Activated naive CD8-positive, alpha-beta T cell treated with anti-CD3 and anti-CD28 coated beads, Interleukin-2, amount 10 ng/mL, durations not matched to agents 7 days and 5 days (primary cell): ENCODE measurements around the gene NPLOC4. TPM values are rescaled to one million over a fixed set of nuclear protein-coding genes. Genes with fewer than 3 reads are reported as not detected.

Experiments
- ATAC-seq: fragments of 150-1000 bp; cut with Tn5 transposase; one replicate; pipeline ENCODE4 v1.10.0; 2021; ENCODE audit warnings: low read depth, moderate library complexity
- POLR2A ChIA-PET: fragments of 350-600 bp; sonication (Branson Sonifier 250); formaldehyde crosslinking; loops from one replicate; lab custom pipeline; 2021; ENCODE audit warnings: antibody characterized with exemption; lab: Charles Lee
- DNase-seq: peaks from one replicate; pipeline ENCODE4 v3.0.0; 2021
- H3K27ac Mint-ChIP-seq: one replicate; pipeline ENCODE4 v1.8.0; 2022; ENCODE audit warnings: mild to moderate bottlenecking, mixed read lengths
- H3K27me3 Mint-ChIP-seq: one replicate; pipeline ENCODE4 v1.8.0; 2022; ENCODE audit warnings: mild to moderate bottlenecking, moderate library complexity, mixed read lengths
- H3K36me3 Mint-ChIP-seq: one replicate; pipeline ENCODE4 v1.8.0; 2021; ENCODE audit warnings: mild to moderate bottlenecking, mixed read lengths
- H3K4me1 Mint-ChIP-seq: one replicate; pipeline ENCODE4 v1.8.0; 2021; ENCODE audit warnings: mixed read lengths
- H3K4me3 Mint-ChIP-seq: one replicate; pipeline ENCODE4 v1.8.0; 2022; ENCODE audit warnings: mild to moderate bottlenecking, moderate library complexity, mixed read lengths
- H3K9me3 Mint-ChIP-seq: one replicate; pipeline ENCODE4 v1.8.0; 2021; ENCODE audit warnings: mixed read lengths
- total RNA-seq, 2 experiments: library from RNA; stranded (reverse); gene quantifications; one replicate each; pipeline ENCODE4 v1.2.3, GENCODE V29; 2021

NPLOC4 gene
- total RNA-seq, 2 experiments from 2014 or later = 96.9 to 109 TPM

DNA sequence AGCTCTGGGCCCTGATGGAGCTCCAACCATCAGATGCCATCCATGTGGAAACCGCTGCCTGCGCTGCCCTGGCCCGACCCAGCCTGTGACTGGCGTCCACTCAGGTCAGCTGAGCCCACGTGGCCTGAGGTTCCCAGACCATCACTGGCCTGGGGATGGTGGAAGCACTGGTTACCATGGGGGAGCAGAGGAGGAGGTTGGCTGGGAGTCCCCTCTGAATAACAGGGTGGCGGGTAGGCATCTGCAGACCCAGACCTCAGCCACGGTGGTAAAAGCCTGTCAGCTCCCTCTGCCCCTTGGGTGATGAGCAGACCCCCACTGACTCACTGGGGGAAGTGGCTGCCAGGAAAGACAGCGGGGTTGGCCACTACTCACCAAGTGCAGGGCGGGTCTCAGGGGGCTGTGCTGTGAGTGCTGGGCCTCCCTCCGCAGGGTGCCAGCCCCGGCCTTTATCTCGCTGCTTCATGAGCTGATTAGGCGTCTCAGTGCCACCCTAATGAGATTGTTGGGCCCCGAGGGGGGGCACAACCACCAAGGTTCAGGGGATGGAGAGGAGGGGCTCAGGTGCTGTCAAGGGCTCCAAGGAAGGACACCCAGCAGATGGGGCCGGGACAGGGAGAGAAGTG, 19.3 kb upstream of the NPLOC4 start, which contains the start of gene PDE6G:
Gene PDE6G (minus strand): TSS at position 425 of the 626 bp plus-strand sequence. CDS start 3,237 bp downstream, outside the sequence.
- H3K4me1 Mint-ChIP-seq = peaks cover 18% of the 10 kb centered on the region

DNA sequence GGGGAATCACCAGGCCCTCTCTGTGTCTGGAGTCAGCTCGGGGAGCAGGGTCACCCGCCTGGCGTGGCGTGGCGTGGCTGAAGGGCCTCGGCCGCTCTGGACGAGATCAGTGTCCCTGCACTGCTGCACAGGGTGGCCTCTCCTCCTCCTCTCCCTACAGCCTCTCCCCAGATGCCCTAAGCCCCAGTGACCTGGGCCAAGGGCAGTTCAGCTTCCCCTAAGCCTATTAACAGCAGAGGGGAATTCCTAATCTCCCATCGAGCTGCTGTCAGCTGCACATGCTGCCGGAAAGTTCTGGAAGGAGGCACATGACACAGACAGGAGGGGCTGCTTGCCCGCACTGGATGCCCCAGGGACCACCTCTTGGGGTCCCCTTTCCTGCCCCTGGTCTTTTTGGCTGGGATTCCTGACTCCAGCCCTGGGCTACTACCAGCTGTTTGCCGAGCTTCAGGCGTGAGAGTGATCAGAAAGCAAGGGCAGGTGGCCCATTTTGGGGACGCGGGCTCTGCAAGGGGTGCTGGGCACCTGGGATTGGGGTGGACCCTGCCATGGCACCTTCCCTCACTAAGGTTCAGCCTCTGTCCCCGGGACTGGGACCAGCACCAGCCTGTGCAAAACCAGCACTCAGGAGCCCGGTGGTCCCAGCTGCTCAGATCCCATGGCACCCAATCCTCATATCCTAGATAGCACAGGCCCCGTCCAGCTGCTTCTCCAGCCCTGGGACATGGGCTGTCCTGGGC, 18.6 kb upstream of the NPLOC4 start:
- ATAC-seq = no peak
- Mint-ChIP-seq H3K4me3 (no peak overlapping the region), H3K4me1 (peaks cover 18% of the 10 kb centered on the region), H3K27me3 (no peaks in the 10 kb centered on the region), H3K27ac (peak overlapping the region; percentile 12), H3K9me3 (no peaks in the 10 kb centered on the region), H3K36me3 (peaks cover 3% of the 10 kb centered on the region)
- DNase-seq = no peak
- POLR2A ChIA-PET = interaction anchor here (4.4 kb wide), 1 partner anchor 10 kb away, joined by 45 read pairs; the partner anchor contains the start of genes CCDC137 and OXLD1

More for the DNA sequence above, 19.3 kb upstream of the NPLOC4 start, which contains the start of gene PDE6G:
- H3K4me3 Mint-ChIP-seq = peak within 1 kb of the TSS; percentile 32
- POLR2A ChIA-PET = interaction anchor here (2.2 to 4.4 kb wide), 2 partner anchors 9 to 10 kb away, joined by 14 to 45 read pairs; partner anchors contain the start of genes CCDC137 and OXLD1
- peaks cover 3% of the 10 kb centered on the region for H3K36me3 Mint-ChIP-seq
- DNase-seq (no peak), ATAC-seq (no peak)
- H3K27me3 Mint-ChIP-seq = no peaks in the 10 kb centered on the region
- peak within 1 kb of the TSS; percentile 64 for H3K27ac Mint-ChIP-seq
- no peaks in the 10 kb centered on the region for H3K9me3 Mint-ChIP-seq

DNA sequence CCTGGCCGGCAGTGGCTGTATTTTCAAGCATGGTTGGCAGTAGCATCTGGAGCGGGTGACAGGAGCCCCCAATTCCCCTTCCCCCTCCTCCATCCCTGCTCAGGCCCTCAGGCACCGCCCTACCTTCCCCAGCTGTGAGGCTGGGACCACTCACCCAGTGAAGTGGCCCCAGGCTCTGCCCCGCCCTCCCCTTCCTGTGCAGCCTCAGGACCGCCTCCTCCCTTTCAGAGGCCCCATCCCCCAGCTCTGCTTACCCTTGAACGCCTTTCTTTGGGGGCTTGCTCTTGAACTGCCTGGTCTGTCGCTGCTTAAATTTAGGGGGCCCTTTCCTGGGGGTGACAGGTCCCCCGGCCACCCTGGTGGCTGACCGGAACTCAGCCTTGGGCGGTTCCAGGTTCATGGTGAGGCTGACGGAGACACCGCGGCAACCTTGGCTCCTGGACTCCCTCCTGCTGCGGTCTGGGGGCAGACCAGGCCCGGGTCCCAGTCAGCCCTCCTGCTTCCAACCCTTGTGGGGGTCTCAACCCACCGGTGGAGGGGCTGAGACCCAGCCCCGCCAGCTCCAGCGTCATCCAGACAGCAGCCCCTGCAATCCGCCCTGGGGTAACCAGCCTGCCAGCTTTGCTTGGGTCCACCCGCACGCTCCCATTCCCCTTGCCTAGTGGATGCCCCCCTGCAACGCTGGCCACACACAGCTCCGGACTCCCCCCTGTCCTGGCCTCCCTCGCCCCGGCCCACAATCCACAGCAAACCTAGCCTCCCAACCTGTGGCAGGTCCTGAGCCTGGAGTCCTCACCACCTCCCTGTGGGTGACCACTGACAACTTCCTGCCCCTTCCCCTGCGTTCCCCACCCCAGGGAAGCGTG, 16.2 kb upstream of the NPLOC4 start:
- POLR2A ChIA-PET = interaction anchor here (1.0 to 4.4 kb wide), 6 partner anchors 10 to 101 kb away, joined by 3 to 45 read pairs (median 6); partner anchors contain the start of genes ARL16, CCDC137, FAAP100 and HGS
- peaks cover 18% of the 10 kb centered on the region for H3K4me1 Mint-ChIP-seq

GRCh38 chr17:81651692-81652091, 14.8 kb upstream of the NPLOC4 start:
- DNase-seq = no peak
- H3K9me3 Mint-ChIP-seq = peaks cover 1% of the 10 kb centered on the region
- H3K4me1 Mint-ChIP-seq = peaks cover 10% of the 10 kb centered on the region
- H3K4me3 Mint-ChIP-seq = peak overlapping the region; percentile 50
- H3K27me3 Mint-ChIP-seq = peaks cover 21% of the 10 kb centered on the region
- POLR2A ChIA-PET = interaction anchor here (1.1 to 4.4 kb wide), 2 partner anchors 12 to 14 kb away, joined by 3 to 45 read pairs; partner anchors contain the start of genes CCDC137 and OXLD1
- H3K36me3 Mint-ChIP-seq = peaks cover 3% of the 10 kb centered on the region
- H3K27ac Mint-ChIP-seq = no peak overlapping the region
- no peak for ATAC-seq

More for the DNA sequence above, 16.2 kb upstream of the NPLOC4 start:
- peaks cover 11% of the 10 kb centered on the region for H3K27me3 Mint-ChIP-seq
- peaks cover 3% of the 10 kb centered on the region for H3K36me3 Mint-ChIP-seq
- peak; percentile 76 for ATAC-seq
- peak overlapping the region; percentile 98 for H3K27ac Mint-ChIP-seq
- peak overlapping the region; percentile 95 for H3K4me3 Mint-ChIP-seq
- H3K9me3 Mint-ChIP-seq = peaks cover 1% of the 10 kb centered on the region
- peak; percentile 64 for DNase-seq

DNA sequence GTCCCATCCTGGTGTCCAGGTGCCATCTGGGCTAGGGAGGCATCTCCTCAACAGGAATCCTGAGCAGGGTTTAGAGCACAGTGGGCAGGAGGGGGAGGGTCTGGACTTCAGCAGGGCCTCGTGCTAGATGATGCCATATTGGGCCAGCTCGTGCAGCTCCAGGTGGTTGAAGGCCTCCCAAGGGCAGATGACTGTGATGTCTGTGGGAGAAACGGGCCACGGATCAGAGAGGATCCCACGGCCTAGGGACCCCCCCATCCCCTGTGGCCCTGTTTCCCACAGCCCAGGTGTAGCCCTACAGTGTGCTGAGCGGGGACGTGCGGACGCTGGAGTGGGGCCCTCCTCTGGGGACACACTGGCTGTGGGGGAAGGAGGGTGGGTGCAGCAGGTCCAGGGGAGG, 14.0 kb upstream of the NPLOC4 start:
- Mint-ChIP-seq H3K36me3 (peaks cover 3% of the 10 kb centered on the region), H3K9me3 (peaks cover 1% of the 10 kb centered on the region), H3K4me3 (no peak overlapping the region), H3K27me3 (peaks cover 25% of the 10 kb centered on the region), H3K4me1 (peaks cover 9% of the 10 kb centered on the region), H3K27ac (no peak overlapping the region)
- ATAC-seq (no peak), DNase-seq (no peak)
- POLR2A ChIA-PET = interaction anchor here (0.9 to 1.1 kb wide), 2 partner anchors 13 to 22 kb away, joined by 3 to 5 read pairs; no protein-coding TSS in a partner anchor

DNA sequence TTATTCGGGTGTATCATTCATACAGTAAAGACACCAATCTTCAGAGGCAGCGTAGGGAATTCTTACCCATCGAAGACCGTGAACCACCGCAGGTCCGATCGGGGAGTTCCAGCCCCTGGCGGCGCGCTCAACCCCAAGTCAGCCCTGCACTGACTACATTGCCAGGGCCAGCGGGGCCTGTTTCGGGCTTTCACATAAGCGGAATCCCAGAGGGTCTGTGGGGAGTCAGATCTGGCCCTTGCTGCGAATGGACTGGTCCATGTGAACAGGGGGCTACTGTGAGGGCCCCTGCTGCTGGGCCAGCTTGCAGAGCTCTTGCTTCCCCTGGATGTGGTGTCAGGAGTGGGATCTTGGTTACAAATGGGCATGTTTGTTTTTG, 11.8 kb upstream of the NPLOC4 start:
- no peak overlapping the region for H3K4me3 Mint-ChIP-seq
- H3K27me3 Mint-ChIP-seq = peaks cover 25% of the 10 kb centered on the region
- ATAC-seq (no peak), DNase-seq (no peak)
- POLR2A ChIA-PET = no interaction called here
- H3K9me3 Mint-ChIP-seq = peaks cover 1% of the 10 kb centered on the region
- peaks cover 7% of the 10 kb centered on the region for H3K4me1 Mint-ChIP-seq
- H3K27ac Mint-ChIP-seq = no peak overlapping the region
- peaks cover 3% of the 10 kb centered on the region for H3K36me3 Mint-ChIP-seq

GRCh38 chr17:81648013-81648706, 11.2 kb upstream of the NPLOC4 start:
- H3K27ac Mint-ChIP-seq = no peak overlapping the region
- peaks cover 1% of the 10 kb centered on the region for H3K9me3 Mint-ChIP-seq
- DNase-seq = no peak
- H3K4me1 Mint-ChIP-seq = peaks cover 3% of the 10 kb centered on the region
- POLR2A ChIA-PET = interaction anchor here (0.6 to 0.7 kb wide), 2 partner anchors 17 to 19 kb away, joined by 3 to 5 read pairs; no protein-coding TSS in a partner anchor
- no peak for ATAC-seq
- peaks cover 3% of the 10 kb centered on the region for H3K36me3 Mint-ChIP-seq
- H3K4me3 Mint-ChIP-seq = no peak overlapping the region
- H3K27me3 Mint-ChIP-seq = peaks cover 25% of the 10 kb centered on the region

DNA sequence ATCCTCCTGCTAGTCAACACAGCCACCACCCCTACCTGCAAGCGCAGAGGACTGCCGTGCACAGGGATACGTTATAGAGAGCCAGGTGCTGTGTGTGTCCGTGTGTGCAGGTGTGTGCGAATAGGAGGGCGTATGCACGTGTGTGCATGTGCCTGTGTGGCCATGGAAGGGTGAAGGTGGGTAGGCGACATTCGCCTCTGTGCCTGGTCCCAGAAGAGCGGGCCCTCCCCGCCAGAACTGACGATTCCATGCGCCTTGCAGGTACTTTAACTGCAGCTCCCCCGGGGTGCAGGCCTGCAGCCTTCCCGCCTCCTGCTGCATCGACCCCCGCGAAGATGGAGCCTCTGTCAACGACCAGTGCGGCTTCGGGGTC, 10.7 kb upstream of the NPLOC4 start:
- Mint-ChIP-seq H3K4me3 (no peak overlapping the region), H3K4me1 (peaks cover 3% of the 10 kb centered on the region), H3K36me3 (peaks cover 3% of the 10 kb centered on the region), H3K27me3 (peaks cover 25% of the 10 kb centered on the region), H3K27ac (no peak overlapping the region), H3K9me3 (peaks cover 1% of the 10 kb centered on the region)
- ATAC-seq = no peak
- DNase-seq = no peak
- POLR2A ChIA-PET = interaction anchor here (0.6 to 0.7 kb wide), 2 partner anchors 18 to 20 kb away, joined by 3 to 5 read pairs; no protein-coding TSS in a partner anchor

DNA sequence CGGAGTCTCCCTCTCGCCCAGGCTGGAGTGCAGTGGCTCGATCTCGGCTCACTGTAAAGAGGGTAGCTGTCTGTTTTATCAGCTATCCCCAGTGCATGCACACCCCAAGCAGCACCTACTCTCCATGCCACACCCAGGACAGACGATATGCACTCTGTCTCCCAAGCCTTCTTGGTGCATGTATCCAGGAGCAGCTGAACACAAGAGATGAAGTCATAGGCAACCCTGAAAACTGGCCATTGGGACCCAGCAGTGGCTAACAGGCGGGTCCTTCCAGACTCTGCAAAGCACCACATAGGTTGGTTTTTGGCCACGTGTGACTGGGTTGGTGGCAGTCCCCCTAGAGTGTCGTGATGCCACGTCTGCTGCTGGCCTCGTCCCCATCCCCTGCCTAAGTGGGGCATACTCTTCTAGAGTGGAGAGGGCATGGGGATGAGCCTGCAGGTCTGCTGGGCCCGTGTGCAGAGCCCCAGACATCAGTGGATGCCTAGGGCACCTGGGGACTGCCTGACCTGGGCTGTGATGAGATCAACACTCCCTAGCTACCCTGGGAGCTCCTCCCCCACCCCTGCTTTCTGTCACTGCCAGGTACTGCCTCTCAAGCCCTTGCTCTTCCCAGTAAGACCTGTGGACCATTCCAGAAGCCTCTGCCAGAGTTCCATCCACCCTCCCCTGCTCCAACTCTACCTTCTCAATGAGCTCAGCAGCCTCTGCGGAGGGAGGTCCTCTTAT, 10.1 kb upstream of the NPLOC4 start:
- peaks cover 1% of the 10 kb centered on the region for H3K9me3 Mint-ChIP-seq
- H3K36me3 Mint-ChIP-seq = peaks cover 3% of the 10 kb centered on the region
- peaks cover 25% of the 10 kb centered on the region for H3K27me3 Mint-ChIP-seq
- DNase-seq = no peak
- no peak overlapping the region for H3K4me3 Mint-ChIP-seq
- H3K27ac Mint-ChIP-seq = no peak overlapping the region
- POLR2A ChIA-PET = interaction anchor here (0.6 to 0.7 kb wide), 2 partner anchors 18 to 20 kb away, joined by 3 to 5 read pairs; no protein-coding TSS in a partner anchor
- ATAC-seq = no peak
- H3K4me1 Mint-ChIP-seq = peaks cover 3% of the 10 kb centered on the region

- no peak overlapping the region for H3K4me3 Mint-ChIP-seq
- no peaks in the 10 kb centered on the region for H3K36me3 Mint-ChIP-seq
- ATAC-seq = no peak
- DNase-seq = no peak
- H3K27me3 Mint-ChIP-seq = peaks cover 25% of the 10 kb centered on the region
- H3K9me3 Mint-ChIP-seq = peaks cover 1% of the 10 kb centered on the region
- H3K4me1 Mint-ChIP-seq = no peaks in the 10 kb centered on the region
- POLR2A ChIA-PET = no interaction called here
- no peak overlapping the region for H3K27ac Mint-ChIP-seq
These were observed 8.4 kb upstream of the NPLOC4 start for GRCh38 chr17:81644976-81645952.

DNA sequence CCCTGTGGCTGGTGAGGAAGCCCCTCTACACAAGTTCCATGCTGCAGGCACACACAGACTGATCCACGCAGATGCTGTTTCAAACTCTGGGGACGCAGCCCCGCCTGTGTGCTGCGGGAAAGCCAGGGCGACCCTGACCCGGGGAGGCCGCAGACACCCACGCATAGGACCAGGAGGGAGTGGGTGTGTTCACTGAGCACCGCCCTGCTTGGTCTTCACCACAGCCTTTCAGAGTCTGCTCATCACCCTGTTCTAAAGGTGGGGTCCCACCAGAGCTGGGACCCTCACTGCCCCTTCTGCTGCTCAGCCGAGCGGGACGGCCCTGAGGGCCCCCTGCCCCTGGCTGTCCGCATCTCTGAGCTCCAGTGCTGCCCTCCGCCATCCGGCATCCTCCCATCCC, 7.6 kb upstream of the NPLOC4 start:
- ATAC-seq = no peak
- no peak for DNase-seq
- no peaks in the 10 kb centered on the region for H3K9me3 Mint-ChIP-seq
- H3K27me3 Mint-ChIP-seq = peaks cover 25% of the 10 kb centered on the region
- H3K4me1 Mint-ChIP-seq = no peaks in the 10 kb centered on the region
- no peak overlapping the region for H3K27ac Mint-ChIP-seq
- H3K4me3 Mint-ChIP-seq = no peak overlapping the region
- H3K36me3 Mint-ChIP-seq = no peaks in the 10 kb centered on the region
- POLR2A ChIA-PET = interaction anchor here (0.7 kb wide), 1 partner anchor 39 kb away, joined by 6 read pairs; the partner anchor contains the start of gene ARL16
